SH-SY5Y (cell line): ENCODE data around the gene MBNL1.

Experiments used
- GATA2 ChIP-seq: IDR thresholded peaks from 2 replicates; pipeline ENCODE4 v1.6.1; 2011; ENCODE audit warnings: mild to moderate bottlenecking, low read depth, low read length
- GATA3 ChIP-seq: IDR thresholded peaks from 2 replicates; pipeline ENCODE4 v1.6.1; 2011; ENCODE audit warnings: low read depth, mild to moderate bottlenecking, low read length, moderate library complexity

DNA sequence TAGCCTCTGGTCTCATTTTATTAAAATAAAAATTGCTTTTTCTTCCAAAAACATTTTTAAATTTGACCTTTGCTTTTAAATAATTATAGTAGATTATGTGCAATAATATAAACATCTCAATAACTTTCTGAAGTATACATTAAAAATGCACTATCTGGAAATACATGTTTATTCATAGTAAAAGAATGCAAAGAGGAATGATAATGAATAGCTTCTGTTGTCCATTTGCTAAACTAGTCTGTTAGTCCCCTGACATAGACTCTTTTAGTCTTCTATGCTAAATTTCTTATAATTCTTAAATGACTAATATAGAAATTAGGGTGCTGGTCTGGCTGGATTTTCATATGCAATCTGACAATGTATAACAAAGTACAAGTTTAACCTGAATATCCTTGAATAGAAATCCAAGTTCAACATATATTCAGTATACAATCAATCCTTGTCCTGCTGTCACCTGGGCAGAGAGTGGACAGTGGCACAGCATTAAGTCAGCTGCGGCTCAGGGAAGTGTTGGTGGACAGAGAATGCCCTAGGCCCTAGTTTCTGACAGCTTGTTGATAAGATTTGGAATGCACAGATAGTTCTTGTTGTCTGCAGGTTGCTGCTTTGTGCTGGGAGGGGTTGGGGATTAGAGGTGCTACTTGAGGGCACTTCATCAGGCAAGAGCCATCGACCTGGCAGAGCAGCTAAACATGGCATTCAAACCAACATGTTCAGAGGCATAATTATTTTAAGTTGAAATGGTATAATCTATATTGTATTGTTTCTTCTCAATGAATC lies 161.7 kb downstream of the MBNL1 start:
- TF ChIP-seq GATA3 (no peak), GATA2 (no peak)
